SU-DHL-6 (cell line): ENCODE results near the gene USP17L13.
"Not testable (repeated sequence)": the region's sequence is repeated elsewhere in the genome, so short reads cannot be mapped to it uniquely, and the experiment has no call there.

ENCODE experiments used
- H2AFZ ChIP-seq: fragments of 200-600 bp; sonication (generic); 2 replicates; pipeline ENCODE4 v1.6.1; 2014; ENCODE audit warnings: low read depth, mild to moderate bottlenecking, moderate library complexity, mixed read lengths, antibody characterized with exemption, low read length; ENCODE audit not compliant: severe bottlenecking
- H3F3A ChIP-seq: fragments of 200-600 bp; shearing (Covaris generic); 2 replicates; pipeline ENCODE4 v1.6.0; 2016; ENCODE audit warnings: antibody characterized with exemption, mild to moderate bottlenecking; ENCODE audit not compliant: insufficient read depth
- H3K27ac ChIP-seq: fragments of 200-600 bp; sonication (generic); 2 replicates; pipeline ENCODE4 v1.5.1; 2016; ENCODE audit warnings: low read depth, mild to moderate bottlenecking, low read length, moderate library complexity, mixed read lengths
- H3K27me3 ChIP-seq: fragments of 200-600 bp; sonication (generic), shearing (Covaris generic); 2 replicates; pipeline ENCODE4 v1.6.0; 2014; ENCODE audit warnings: mild to moderate bottlenecking, low read length
- H3K36me3 ChIP-seq: fragments of 200-600 bp; sonication (generic); 2 replicates; pipeline ENCODE4 v1.6.1; 2014; ENCODE audit warnings: mild to moderate bottlenecking, low read length, mixed read lengths
- H3K4me2 ChIP-seq: fragments of 300-600, 200-600 bp; shearing (Covaris generic), sonication (generic); 2 replicates; pipeline ENCODE4 v1.6.0; 2014; ENCODE audit warnings: low read length, low read depth, mild to moderate bottlenecking; ENCODE audit not compliant: poor library complexity, severe bottlenecking
- H3K4me3 ChIP-seq: fragments of 200-600 bp; sonication (generic); 2 replicates; pipeline ENCODE4 v1.5.1; 2014; ENCODE audit warnings: antibody characterized with exemption, low read length, mild to moderate bottlenecking, mixed read lengths; ENCODE audit not compliant: insufficient read depth, poor library complexity, severe bottlenecking
- H3K79me2 ChIP-seq: fragments of 200-600 bp; sonication (generic); 2 replicates; pipeline ENCODE4 v1.6.1; 2014; ENCODE audit warnings: mild to moderate bottlenecking, low read length, moderate library complexity; ENCODE audit not compliant: insufficient read depth
- H3K9ac ChIP-seq: fragments of 200-600 bp; sonication (generic); 2 replicates; pipeline ENCODE4 v1.7.0; 2014; ENCODE audit warnings: mild to moderate bottlenecking, low read length
- H3K9me2 ChIP-seq: fragments of 200-600 bp; sonication (generic); replicated peaks from 2 replicates; pipeline ENCODE4 v1.6.1; 2014; ENCODE audit warnings: low read length; ENCODE audit not compliant: insufficient read depth
- H3K9me3 ChIP-seq: fragments of 200-600 bp; sonication (generic); 2 replicates; pipeline ENCODE4 v1.6.1; 2014; ENCODE audit warnings: low read length, mixed read lengths; ENCODE audit not compliant: insufficient read depth
- H4K20me1 ChIP-seq: fragments of 200-600 bp; sonication (generic); 2 replicates; pipeline ENCODE4 v1.6.1; 2014; ENCODE audit warnings: low read depth, mild to moderate bottlenecking, antibody characterized with exemption, low read length, moderate library complexity, mixed read lengths

Gene USP17L13

GRCh38 chr4:9224596-9224995, at the start of gene USP17L13:
TSS of gene USP17L13 (plus strand) at chr4:9224896. CDS start at chr4:9224896, 0 bp downstream.
- H2AFZ ChIP-seq, H3K9ac ChIP-seq, H3K4me2 ChIP-seq, H3K36me3 ChIP-seq, H3K79me2 ChIP-seq, H3K27me3 ChIP-seq, H4K20me1 ChIP-seq, H3K9me3 ChIP-seq, H3K4me3 ChIP-seq, H3K9me2 ChIP-seq, H3K27ac ChIP-seq, H3F3A ChIP-seq: not testable (repeated sequence)

- not testable (repeated sequence) for H3K9me2 ChIP-seq, H4K20me1 ChIP-seq, H2AFZ ChIP-seq, H3K27ac ChIP-seq, H3K9me3 ChIP-seq, H3K79me2 ChIP-seq, H3K36me3 ChIP-seq, H3K27me3 ChIP-seq, H3K9ac ChIP-seq, H3K4me3 ChIP-seq, H3F3A ChIP-seq, H3K4me2 ChIP-seq
Observed at GRCh38 chr4:9210357-9210756, 14.3 kb upstream of the USP17L13 start, which contains the start of gene USP17L10. TSS of gene USP17L10 (plus strand) at chr4:9210657. CDS start at chr4:9210657, 0 bp downstream.

GRCh38 chr4:9214701-9215100, 10.0 kb upstream of the USP17L13 start:
- not testable (repeated sequence) for H3F3A ChIP-seq, H3K9me2 ChIP-seq, H3K27ac ChIP-seq, H3K4me2 ChIP-seq, H3K9me3 ChIP-seq, H3K4me3 ChIP-seq, H3K36me3 ChIP-seq, H2AFZ ChIP-seq, H3K27me3 ChIP-seq, H3K9ac ChIP-seq, H3K79me2 ChIP-seq, H4K20me1 ChIP-seq

- not testable (repeated sequence) for H3F3A ChIP-seq, H2AFZ ChIP-seq, H3K9ac ChIP-seq, H3K27ac ChIP-seq, H3K4me3 ChIP-seq, H3K36me3 ChIP-seq, H3K9me3 ChIP-seq, H3K79me2 ChIP-seq, H3K9me2 ChIP-seq, H4K20me1 ChIP-seq, H3K27me3 ChIP-seq, H3K4me2 ChIP-seq
Observed at GRCh38 chr4:9215105-9215504, 9.6 kb upstream of the USP17L13 start, which contains the start of gene USP17L11. TSS of gene USP17L11 (plus strand) at chr4:9215405. CDS start at chr4:9215405, 0 bp downstream.

GRCh38 chr4:9219852-9220251, 4.8 kb upstream of the USP17L13 start, which contains the start of gene USP17L12:
TSS of gene USP17L12 (plus strand) at chr4:9220152. CDS start at chr4:9220152, 0 bp downstream.
- not testable (repeated sequence) for H2AFZ ChIP-seq, H3K4me3 ChIP-seq, H3K79me2 ChIP-seq, H3K9ac ChIP-seq, H3K9me2 ChIP-seq, H3K9me3 ChIP-seq, H3K27me3 ChIP-seq, H3K4me2 ChIP-seq, H3K36me3 ChIP-seq, H4K20me1 ChIP-seq, H3K27ac ChIP-seq, H3F3A ChIP-seq

- H3K36me3 ChIP-seq, H3K4me3 ChIP-seq, H2AFZ ChIP-seq, H3K27ac ChIP-seq, H3K79me2 ChIP-seq, H3F3A ChIP-seq, H4K20me1 ChIP-seq, H3K9me3 ChIP-seq, H3K9me2 ChIP-seq, H3K9ac ChIP-seq, H3K4me2 ChIP-seq, H3K27me3 ChIP-seq: not testable (repeated sequence)
Observed at GRCh38 chr4:9230249-9230648, 5.6 kb downstream of the USP17L13 start.

GRCh38 chr4:9234085-9234484, 9.4 kb downstream of the USP17L13 start, which contains the start of gene USP17L15:
TSS of gene USP17L15 (plus strand) at chr4:9234385. CDS start at chr4:9234385, 0 bp downstream.
- not testable (repeated sequence) for H3F3A ChIP-seq, H3K9me3 ChIP-seq, H3K36me3 ChIP-seq, H3K27ac ChIP-seq, H2AFZ ChIP-seq, H3K27me3 ChIP-seq, H3K9me2 ChIP-seq, H3K9ac ChIP-seq, H3K4me3 ChIP-seq, H3K4me2 ChIP-seq, H4K20me1 ChIP-seq, H3K79me2 ChIP-seq

- not testable (repeated sequence) for H3K9ac ChIP-seq, H3K27me3 ChIP-seq, H3K79me2 ChIP-seq, H2AFZ ChIP-seq, H3K4me2 ChIP-seq, H3K4me3 ChIP-seq, H3K9me2 ChIP-seq, H3K27ac ChIP-seq, H3F3A ChIP-seq, H3K36me3 ChIP-seq, H4K20me1 ChIP-seq, H3K9me3 ChIP-seq
Observed at GRCh38 chr4:9238461-9238860, 13.8 kb downstream of the USP17L13 start.
